Fibroblast of lung (primary cell): Measurements from ENCODE around the gene NLRC5. TPM values are rescaled to one million over a fixed set of nuclear protein-coding genes. Genes with fewer than 3 reads are reported as not detected.

Experiments
- DNase-seq, 2 donors: peaks; one replicate each; pipeline versions ENCODE4 v3.0.0 to v3.0.0-alpha.2; 2010; ENCODE audit warnings: low read depth in 2 of 2
- H2AFZ ChIP-seq: 2 replicates; pipeline ENCODE4 v1.5.1; 2012; ENCODE audit warnings: low read length, control low read depth, inconsistent platforms
- H3K27ac ChIP-seq: 2 replicates; pipeline ENCODE4 v1.5.1; 2011; ENCODE audit warnings: low read length, control low read depth; ENCODE audit not compliant: insufficient read depth
- H3K27me3 ChIP-seq: 2 replicates; pipeline ENCODE4 v1.5.1; 2011; ENCODE audit warnings: mild to moderate bottlenecking, low read length; ENCODE audit not compliant: control insufficient read depth, insufficient read depth
- H3K36me3 ChIP-seq: 2 replicates; pipeline ENCODE4 v1.5.1; 2011; ENCODE audit warnings: low read length; ENCODE audit not compliant: control insufficient read depth, insufficient read depth
- H3K4me1 ChIP-seq: 2 replicates; pipeline ENCODE4 v1.5.1; 2011; ENCODE audit warnings: low read length; ENCODE audit not compliant: control insufficient read depth, insufficient read depth; ENCODE audit errors: extremely low read depth
- H3K4me2 ChIP-seq: 2 replicates; pipeline ENCODE4 v1.5.1; 2011; ENCODE audit warnings: low read length, control low read depth; ENCODE audit not compliant: insufficient read depth; ENCODE audit errors: extremely low read depth
- H3K4me3 ChIP-seq, 4 experiments: fragments of 200-600 bp in 1 of 4; sonication (generic) in 1 of 4; replicated peaks in 1 of 4; 2 replicates each; pipeline ENCODE4 v1.5.1; 2011 to 2016; ENCODE audit warnings: low read length in 4 of 4, low read depth in 3 of 4, mild to moderate bottlenecking in 3 of 4, control low read depth in 2 of 4, inconsistent platforms in 1 of 4, mixed read lengths in 1 of 4; ENCODE audit not compliant: insufficient read depth in 1 of 4; ENCODE audit errors: control extremely low read depth in 1 of 4
- H3K79me2 ChIP-seq: 2 replicates; pipeline ENCODE4 v1.5.1; 2012; ENCODE audit warnings: mild to moderate bottlenecking, low read length, inconsistent platforms; ENCODE audit not compliant: control insufficient read depth, insufficient read depth
- H3K9ac ChIP-seq: 2 replicates; pipeline ENCODE4 v1.5.1; 2011; ENCODE audit warnings: mild to moderate bottlenecking, low read length, control low read depth; ENCODE audit not compliant: insufficient read depth
- H3K9me3 ChIP-seq: 2 replicates; pipeline ENCODE4 v1.5.1; 2012; ENCODE audit warnings: low read depth, low read length; ENCODE audit not compliant: control insufficient read depth, insufficient read depth
- H4K20me1 ChIP-seq: 2 replicates; pipeline ENCODE4 v1.5.1; 2011; ENCODE audit warnings: low read length; ENCODE audit not compliant: control insufficient read depth, insufficient read depth; ENCODE audit errors: extremely low read depth
- EZH2 ChIP-seq: IDR thresholded peaks from 2 replicates; pipeline ENCODE4 v1.5.1; 2012; ENCODE audit warnings: low read length, control low read depth, mild to moderate bottlenecking; ENCODE audit errors: missing control alignments
- polyA plus RNA-seq, 2 donors: library from polyadenylated mRNA; depleted of rRNA in 1 of 2; stranded (reverse) in 1 of 2; unstranded in 1 of 2; fragments of >200 nt; gene quantifications; 2 replicates each; pipeline ENCODE4 v1.2.1, GENCODE V29; 2011 to 2012; ENCODE audit warnings: missing spikeins in 1 of 2
- total RNA-seq: library from RNA; depleted of rRNA; stranded (reverse); fragments of >200 nt; gene quantifications from 2 replicates; pipeline ENCODE4 v1.2.1, GENCODE V29; 2014
- TF ChIP-seq, protein P1 (sequence below), 2 donors: IDR thresholded peaks in 1 of 2; conservative IDR thresholded peaks in 1 of 2; 1 replicate in 1 of 2; 2 replicates in 1 of 2; pipeline ENCODE4 v1.5.1; 2011 to 2012; ENCODE audit warnings: low read length in 2 of 2, control low read depth in 1 of 2, inconsistent platforms in 1 of 2, low read depth in 1 of 2, mild to moderate bottlenecking in 1 of 2

The NLRC5 gene
- total and polyA plus RNA-seq, 2 donors (not counting 1 experiment from before 2014, with no cell fraction given) = 22.2 to 43.6 TPM

DNA sequence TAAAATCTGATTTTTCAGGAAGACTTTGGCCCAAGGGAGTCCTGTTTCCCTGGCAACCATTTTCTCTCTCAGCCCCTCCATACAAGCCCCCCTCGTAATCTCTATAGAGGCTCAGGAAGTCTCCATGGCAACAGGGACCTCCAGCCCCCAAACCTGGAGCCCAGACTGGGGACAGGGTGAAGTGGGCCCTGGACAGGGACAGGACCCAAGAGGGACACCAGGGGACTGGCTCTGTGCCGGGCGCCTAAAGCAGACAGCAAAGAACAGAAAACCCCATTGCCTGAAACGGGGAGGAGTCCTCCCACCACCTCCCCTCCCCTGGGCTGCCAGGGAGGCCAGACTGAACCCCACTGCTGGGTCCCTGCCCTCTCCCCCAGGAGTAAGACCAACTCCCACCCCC lies 143.7 kb downstream of the NLRC5 start:
- Histone ChIP-seq H3K9me3 (no peaks in the 10 kb centered on the region), H3K4me3 (no peak overlapping the region), H3K9ac (no peak overlapping the region)

More for the DNA sequence above, 143.7 kb downstream of the NLRC5 start:
- H3K4me1 ChIP-seq = no peaks in the 10 kb centered on the region
- no peak for DNase-seq
- H3K27ac ChIP-seq = no peak overlapping the region
- H4K20me1 ChIP-seq = no peaks in the 10 kb centered on the region
- no peaks in the 10 kb centered on the region for H3K79me2 ChIP-seq
- no peak overlapping the region for H3K4me2 ChIP-seq
- no peaks in the 10 kb centered on the region for H3K27me3 ChIP-seq
- TF ChIP-seq, protein P1, sequence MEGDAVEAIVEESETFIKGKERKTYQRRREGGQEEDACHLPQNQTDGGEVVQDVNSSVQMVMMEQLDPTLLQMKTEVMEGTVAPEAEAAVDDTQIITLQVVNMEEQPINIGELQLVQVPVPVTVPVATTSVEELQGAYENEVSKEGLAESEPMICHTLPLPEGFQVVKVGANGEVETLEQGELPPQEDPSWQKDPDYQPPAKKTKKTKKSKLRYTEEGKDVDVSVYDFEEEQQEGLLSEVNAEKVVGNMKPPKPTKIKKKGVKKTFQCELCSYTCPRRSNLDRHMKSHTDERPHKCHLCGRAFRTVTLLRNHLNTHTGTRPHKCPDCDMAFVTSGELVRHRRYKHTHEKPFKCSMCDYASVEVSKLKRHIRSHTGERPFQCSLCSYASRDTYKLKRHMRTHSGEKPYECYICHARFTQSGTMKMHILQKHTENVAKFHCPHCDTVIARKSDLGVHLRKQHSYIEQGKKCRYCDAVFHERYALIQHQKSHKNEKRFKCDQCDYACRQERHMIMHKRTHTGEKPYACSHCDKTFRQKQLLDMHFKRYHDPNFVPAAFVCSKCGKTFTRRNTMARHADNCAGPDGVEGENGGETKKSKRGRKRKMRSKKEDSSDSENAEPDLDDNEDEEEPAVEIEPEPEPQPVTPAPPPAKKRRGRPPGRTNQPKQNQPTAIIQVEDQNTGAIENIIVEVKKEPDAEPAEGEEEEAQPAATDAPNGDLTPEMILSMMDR (conservative IDR thresholded peaks at IDR 0.05 in 1 of 2, IDR thresholded peaks at IDR 0.05 in 1 of 2; ENCODE audit: low read depth in 1 of 2, low read length in 2 of 2) = no peak
- TF ChIP-seq EZH2 = no peak
- no peak overlapping the region for H2AFZ ChIP-seq
- no peaks in the 10 kb centered on the region for H3K36me3 ChIP-seq

Other genes starting within 250 kb of the NLRC5 start
- gene SLC12A3, start 124.3 kb upstream of the NLRC5 start, total RNA-seq = not detected in 2 replicates
- not detected in 2 replicates for gene SLC12A3, start 124.3 kb upstream of the NLRC5 start, polyA plus RNA-seq
- 111 and 117 TPM in 2 replicates for gene HERPUD1, start 57.4 kb upstream of the NLRC5 start, total RNA-seq
- 127 and 199 TPM in 2 replicates for gene HERPUD1, start 57.4 kb upstream of the NLRC5 start, polyA plus RNA-seq
- not detected in 2 replicates for gene CETP, start 27.6 kb upstream of the NLRC5 start, total RNA-seq
- 0.06 TPM in 1 of 2 replicates, not detected in the other for gene CETP, start 27.6 kb upstream of the NLRC5 start, polyA plus RNA-seq
- gene CPNE2, start 103.0 kb downstream of the NLRC5 start, total RNA-seq = 14.6 and 20.5 TPM in 2 replicates
- gene CPNE2, start 103.0 kb downstream of the NLRC5 start, polyA plus RNA-seq = 39.6 and 42.0 TPM in 2 replicates
- gene PSME3IP1, start 196.5 kb downstream of the NLRC5 start, total RNA-seq = 55.5 and 58.3 TPM in 2 replicates
- gene PSME3IP1, start 196.5 kb downstream of the NLRC5 start, polyA plus RNA-seq = 64.6 and 77.0 TPM in 2 replicates
- 33.4 and 51.9 TPM in 2 replicates for gene RSPRY1, start 196.8 kb downstream of the NLRC5 start, total RNA-seq
- 36.4 and 36.5 TPM in 2 replicates for gene RSPRY1, start 196.8 kb downstream of the NLRC5 start, polyA plus RNA-seq